Fibroblast of skin of back (primary cell): ENCODE results near the gene EDRF1.
A peak's percentile ranks its signal among the peaks of the same experiment; 100 is the strongest.

Source experiments
- DNase-seq: peaks from one replicate; pipeline ENCODE4 v3.0.0-alpha.2; 2013

The EDRF1 gene

GRCh38 chr10:125762692-125763648, 43.5 kb downstream of the EDRF1 start:
- no peak for DNase-seq

GRCh38 chr10:125765835-125766234, 46.3 kb downstream of the EDRF1 start:
- no peak for DNase-seq

- no peak for DNase-seq
Observed at GRCh38 chr10:125766511-125766910, 47.0 kb downstream of the EDRF1 start.

GRCh38 chr10:125768219-125768855, 48.8 kb downstream of the EDRF1 start:
- DNase-seq = peak; percentile 27

- no peak for DNase-seq
Observed at GRCh38 chr10:125769175-125769574, 49.7 kb downstream of the EDRF1 start.

- no peak for DNase-seq
Observed at GRCh38 chr10:125770844-125771243, 51.3 kb downstream of the EDRF1 start.

GRCh38 chr10:125772112-125772863, 52.8 kb downstream of the EDRF1 start:
- no peak for DNase-seq

GRCh38 chr10:125772864-125773180, 53.3 kb downstream of the EDRF1 start:
- no peak for DNase-seq

GRCh38 chr10:125773687-125774543, 54.4 kb downstream of the EDRF1 start:
- DNase-seq = no peak

- no peak for DNase-seq
Observed at GRCh38 chr10:125774581-125775191, 55.2 kb downstream of the EDRF1 start.

GRCh38 chr10:125775491-125776106, 56.1 kb downstream of the EDRF1 start, which contains the start of gene MMP21:
Gene MMP21 (minus strand): TSS chr10:125775821. CDS start chr10:125775821, 0 bp downstream.
- DNase-seq = no peak

- no peak for DNase-seq
Observed at GRCh38 chr10:125777806-125778205, 58.3 kb downstream of the EDRF1 start.

GRCh38 chr10:125778556-125778955, 59.0 kb downstream of the EDRF1 start:
- DNase-seq = no peak

GRCh38 chr10:125779403-125780327, 60.2 kb downstream of the EDRF1 start:
- no peak for DNase-seq

GRCh38 chr10:125781374-125781773, 61.9 kb downstream of the EDRF1 start:
- DNase-seq = no peak

GRCh38 chr10:125782054-125782453, 62.5 kb downstream of the EDRF1 start:
- DNase-seq = no peak

GRCh38 chr10:125782616-125783015, 63.1 kb downstream of the EDRF1 start:
- DNase-seq = peak; percentile 12

- DNase-seq = no peak
Observed at GRCh38 chr10:125783408-125783807, 63.9 kb downstream of the EDRF1 start.

- no peak for DNase-seq
Observed at GRCh38 chr10:125783957-125784356, 64.4 kb downstream of the EDRF1 start.

GRCh38 chr10:125785791-125786190, 66.3 kb downstream of the EDRF1 start:
- no peak for DNase-seq
